Effector CD8-positive, alpha-beta T cell (primary cell): Measurements from ENCODE around the gene ARHGAP6.

ENCODE experiments used
- DNase-seq: peaks from one replicate; lab custom pipeline; 2025; lab: John Stamatoyannopoulos, UW

ARHGAP6 gene

GRCh38 chrX:11309220-11309619 is 356.5 kb downstream of the ARHGAP6 start:
- no peak for DNase-seq

GRCh38 chrX:11305641-11306040 is 360.1 kb downstream of the ARHGAP6 start:
- no peak for DNase-seq

- DNase-seq: no peak
These were observed 360.9 kb downstream of the ARHGAP6 start for GRCh38 chrX:11304829-11305228.

- DNase-seq: no peak
These were observed 367.1 kb downstream of the ARHGAP6 start for GRCh38 chrX:11298600-11298999.

GRCh38 chrX:11296051-11296450 is 369.7 kb downstream of the ARHGAP6 start:
- no peak for DNase-seq

GRCh38 chrX:11293113-11293512 is 372.6 kb downstream of the ARHGAP6 start, which contains the start of gene AMELX:
AMELX (plus strand) TSS chrX:11293413; CDS start chrX:11294789, 1,376 bp downstream.
- DNase-seq: no peak

GRCh38 chrX:11290416-11291102 is 375.2 kb downstream of the ARHGAP6 start:
- DNase-seq: no peak

GRCh38 chrX:11287505-11287904 is 378.2 kb downstream of the ARHGAP6 start:
- no peak for DNase-seq

- DNase-seq: no peak
These were observed 380.1 kb downstream of the ARHGAP6 start for GRCh38 chrX:11285651-11286050.

GRCh38 chrX:11282043-11282442 is 383.7 kb downstream of the ARHGAP6 start:
- DNase-seq: no peak

GRCh38 chrX:11273544-11273943 is 392.2 kb downstream of the ARHGAP6 start:
- DNase-seq: no peak

GRCh38 chrX:11272863-11273262 is 392.9 kb downstream of the ARHGAP6 start:
- DNase-seq: no peak

- no peak for DNase-seq
These were observed 393.4 kb downstream of the ARHGAP6 start for GRCh38 chrX:11272290-11272689.

- no peak for DNase-seq
These were observed 395.7 kb downstream of the ARHGAP6 start for GRCh38 chrX:11269996-11270395.

- DNase-seq: no peak
These were observed 396.7 kb downstream of the ARHGAP6 start for GRCh38 chrX:11269006-11269405.

- no peak for DNase-seq
These were observed 398.3 kb downstream of the ARHGAP6 start for GRCh38 chrX:11267425-11267824.

- DNase-seq: no peak
These were observed 399.1 kb downstream of the ARHGAP6 start for GRCh38 chrX:11266573-11267003.

GRCh38 chrX:11265352-11265751 is 400.4 kb downstream of the ARHGAP6 start:
- DNase-seq: no peak

GRCh38 chrX:11264925-11265324 is 400.8 kb downstream of the ARHGAP6 start:
- DNase-seq: no peak

GRCh38 chrX:11261260-11261659 is 404.5 kb downstream of the ARHGAP6 start:
- no peak for DNase-seq

- DNase-seq: no peak
These were observed 406.3 kb downstream of the ARHGAP6 start for GRCh38 chrX:11259437-11259836.

GRCh38 chrX:11257711-11258110 is 408.0 kb downstream of the ARHGAP6 start:
- no peak for DNase-seq

- DNase-seq: no peak
These were observed 408.4 kb downstream of the ARHGAP6 start for GRCh38 chrX:11257290-11257689.
